ENCODE data around the gene GDPGP1. TPM values are rescaled to one million over a fixed set of nuclear protein-coding genes. Genes with fewer than 3 reads are reported as not detected.

GDPGP1 gene
- total and polyA plus RNA-seq, 2 experiments from 2014 or later, result 0.61 to 3.8 TPM

DNA sequence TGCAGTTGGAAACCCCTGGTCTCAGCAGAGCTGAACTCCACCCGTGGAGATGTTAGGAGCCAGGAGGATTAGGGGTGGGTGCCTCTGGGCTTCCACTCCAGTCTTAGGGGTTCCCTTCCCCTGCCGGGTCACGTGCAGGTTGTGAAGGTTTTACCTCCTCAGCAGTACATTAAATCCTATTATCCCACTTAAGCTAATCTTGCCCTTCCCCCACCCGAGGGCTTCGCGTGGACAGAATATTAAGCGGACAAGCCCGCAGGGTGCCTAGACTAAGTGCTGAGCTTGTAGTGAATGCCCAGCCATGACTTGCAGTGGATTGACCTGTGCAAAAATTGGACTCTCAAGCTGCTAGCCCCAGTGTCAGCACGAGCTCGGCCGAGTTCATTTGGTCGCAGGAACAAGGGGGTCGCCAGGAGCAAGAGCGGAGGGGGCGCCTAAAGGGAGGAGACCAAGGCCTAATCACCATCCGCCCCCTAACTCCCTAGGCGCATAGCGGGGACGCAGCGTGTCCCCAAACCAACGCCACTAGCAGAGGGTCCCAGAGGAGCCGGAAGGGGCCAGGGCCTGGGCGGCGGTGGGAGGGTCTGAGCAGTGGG lies 33.4 kb upstream of the GDPGP1 start (continued):
- TF ChIP-seq, protein P1, sequence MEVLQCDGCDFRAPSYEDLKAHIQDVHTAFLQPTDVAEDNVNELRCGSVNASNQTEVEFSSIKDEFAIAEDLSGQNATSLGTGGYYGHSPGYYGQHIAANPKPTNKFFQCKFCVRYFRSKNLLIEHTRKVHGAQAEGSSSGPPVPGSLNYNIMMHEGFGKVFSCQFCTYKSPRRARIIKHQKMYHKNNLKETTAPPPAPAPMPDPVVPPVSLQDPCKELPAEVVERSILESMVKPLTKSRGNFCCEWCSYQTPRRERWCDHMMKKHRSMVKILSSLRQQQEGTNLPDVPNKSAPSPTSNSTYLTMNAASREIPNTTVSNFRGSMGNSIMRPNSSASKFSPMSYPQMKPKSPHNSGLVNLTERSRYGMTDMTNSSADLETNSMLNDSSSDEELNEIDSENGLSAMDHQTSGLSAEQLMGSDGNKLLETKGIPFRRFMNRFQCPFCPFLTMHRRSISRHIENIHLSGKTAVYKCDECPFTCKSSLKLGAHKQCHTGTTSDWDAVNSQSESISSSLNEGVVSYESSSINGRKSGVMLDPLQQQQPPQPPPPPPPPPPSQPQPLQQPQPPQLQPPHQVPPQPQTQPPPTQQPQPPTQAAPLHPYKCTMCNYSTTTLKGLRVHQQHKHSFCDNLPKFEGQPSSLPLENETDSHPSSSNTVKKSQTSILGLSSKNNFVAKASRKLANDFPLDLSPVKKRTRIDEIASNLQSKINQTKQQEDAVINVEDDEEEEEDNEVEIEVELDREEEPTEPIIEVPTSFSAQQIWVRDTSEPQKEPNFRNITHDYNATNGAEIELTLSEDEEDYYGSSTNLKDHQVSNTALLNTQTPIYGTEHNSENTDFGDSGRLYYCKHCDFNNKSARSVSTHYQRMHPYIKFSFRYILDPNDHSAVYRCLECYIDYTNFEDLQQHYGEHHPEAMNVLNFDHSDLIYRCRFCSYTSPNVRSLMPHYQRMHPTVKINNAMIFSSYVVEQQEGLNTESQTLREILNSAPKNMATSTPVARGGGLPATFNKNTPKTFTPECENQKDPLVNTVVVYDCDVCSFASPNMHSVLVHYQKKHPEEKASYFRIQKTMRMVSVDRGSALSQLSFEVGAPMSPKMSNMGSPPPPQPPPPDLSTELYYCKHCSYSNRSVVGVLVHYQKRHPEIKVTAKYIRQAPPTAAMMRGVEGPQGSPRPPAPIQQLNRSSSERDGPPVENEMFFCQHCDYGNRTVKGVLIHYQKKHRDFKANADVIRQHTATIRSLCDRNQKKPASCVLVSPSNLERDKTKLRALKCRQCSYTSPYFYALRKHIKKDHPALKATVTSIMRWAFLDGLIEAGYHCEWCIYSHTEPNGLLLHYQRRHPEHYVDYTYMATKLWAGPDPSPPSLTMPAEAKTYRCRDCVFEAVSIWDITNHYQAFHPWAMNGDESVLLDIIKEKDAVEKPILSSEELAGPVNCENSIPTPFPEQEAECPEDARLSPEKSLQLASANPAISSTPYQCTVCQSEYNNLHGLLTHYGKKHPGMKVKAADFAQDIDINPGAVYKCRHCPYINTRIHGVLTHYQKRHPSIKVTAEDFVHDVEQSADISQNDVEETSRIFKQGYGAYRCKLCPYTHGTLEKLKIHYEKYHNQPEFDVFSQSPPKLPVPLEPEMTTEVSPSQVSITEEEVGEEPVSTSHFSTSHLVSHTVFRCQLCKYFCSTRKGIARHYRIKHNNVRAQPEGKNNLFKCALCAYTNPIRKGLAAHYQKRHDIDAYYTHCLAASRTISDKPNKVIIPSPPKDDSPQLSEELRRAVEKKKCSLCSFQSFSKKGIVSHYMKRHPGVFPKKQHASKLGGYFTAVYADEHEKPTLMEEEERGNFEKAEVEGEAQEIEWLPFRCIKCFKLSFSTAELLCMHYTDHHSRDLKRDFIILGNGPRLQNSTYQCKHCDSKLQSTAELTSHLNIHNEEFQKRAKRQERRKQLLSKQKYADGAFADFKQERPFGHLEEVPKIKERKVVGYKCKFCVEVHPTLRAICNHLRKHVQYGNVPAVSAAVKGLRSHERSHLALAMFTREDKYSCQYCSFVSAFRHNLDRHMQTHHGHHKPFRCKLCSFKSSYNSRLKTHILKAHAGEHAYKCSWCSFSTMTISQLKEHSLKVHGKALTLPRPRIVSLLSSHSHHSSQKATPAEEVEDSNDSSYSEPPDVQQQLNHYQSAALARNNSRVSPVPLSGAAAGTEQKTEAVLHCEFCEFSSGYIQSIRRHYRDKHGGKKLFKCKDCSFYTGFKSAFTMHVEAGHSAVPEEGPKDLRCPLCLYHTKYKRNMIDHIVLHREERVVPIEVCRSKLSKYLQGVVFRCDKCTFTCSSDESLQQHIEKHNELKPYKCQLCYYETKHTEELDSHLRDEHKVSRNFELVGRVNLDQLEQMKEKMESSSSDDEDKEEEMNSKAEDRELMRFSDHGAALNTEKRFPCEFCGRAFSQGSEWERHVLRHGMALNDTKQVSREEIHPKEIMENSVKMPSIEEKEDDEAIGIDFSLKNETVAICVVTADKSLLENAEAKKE (CRISPR knock-in tag; IDR thresholded peaks at IDR 0.05), result no peak
- TF ChIP-seq STAT1 (IDR thresholded peaks at IDR 0.05; ENCODE audit: unreplicated experiment) (no peak), ZNF114 (CRISPR knock-in tag; IDR thresholded peaks at IDR 0.05) (no peak), NANOG (IDR thresholded peaks at IDR 0.05; ENCODE audit: borderline replicate concordance) (no peak)
- TF ChIP-seq, protein P2, sequence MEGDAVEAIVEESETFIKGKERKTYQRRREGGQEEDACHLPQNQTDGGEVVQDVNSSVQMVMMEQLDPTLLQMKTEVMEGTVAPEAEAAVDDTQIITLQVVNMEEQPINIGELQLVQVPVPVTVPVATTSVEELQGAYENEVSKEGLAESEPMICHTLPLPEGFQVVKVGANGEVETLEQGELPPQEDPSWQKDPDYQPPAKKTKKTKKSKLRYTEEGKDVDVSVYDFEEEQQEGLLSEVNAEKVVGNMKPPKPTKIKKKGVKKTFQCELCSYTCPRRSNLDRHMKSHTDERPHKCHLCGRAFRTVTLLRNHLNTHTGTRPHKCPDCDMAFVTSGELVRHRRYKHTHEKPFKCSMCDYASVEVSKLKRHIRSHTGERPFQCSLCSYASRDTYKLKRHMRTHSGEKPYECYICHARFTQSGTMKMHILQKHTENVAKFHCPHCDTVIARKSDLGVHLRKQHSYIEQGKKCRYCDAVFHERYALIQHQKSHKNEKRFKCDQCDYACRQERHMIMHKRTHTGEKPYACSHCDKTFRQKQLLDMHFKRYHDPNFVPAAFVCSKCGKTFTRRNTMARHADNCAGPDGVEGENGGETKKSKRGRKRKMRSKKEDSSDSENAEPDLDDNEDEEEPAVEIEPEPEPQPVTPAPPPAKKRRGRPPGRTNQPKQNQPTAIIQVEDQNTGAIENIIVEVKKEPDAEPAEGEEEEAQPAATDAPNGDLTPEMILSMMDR (conservative IDR thresholded peaks at IDR 0.05; ENCODE audit: low read depth in 2 of 2), result no peak

- Histone ChIP-seq H3K79me2 (replicated peaks; ENCODE audit: insufficient read depth) (peaks cover 29% of the 10 kb centered on the region), H3K4me2 (peak within 1 kb of the TSS; percentile 99), H2AFZ (peak within 1 kb of the TSS; percentile 97), H3K36me3 (ENCODE audit: insufficient read depth) (no peaks in the 10 kb centered on the region), H3K4me1 (ENCODE audit: insufficient read depth) (peaks cover 14% of the 10 kb centered on the region), H3K27ac (ENCODE audit: low read depth) (peak within 1 kb of the TSS; percentile 74; the same call in 1 of the 2 replicates), H3F3A (replicated peaks; ENCODE audit: low read depth) (peaks cover 7% of the 10 kb centered on the region; the same call in 1 of the 2 replicates), H4K20me1 (replicated peaks; ENCODE audit: insufficient read depth) (peaks cover 12% of the 10 kb centered on the region), H3K27me3 (ENCODE audit: insufficient read depth) (no peaks in the 10 kb centered on the region), H3K4me3 (peak within 1 kb of the TSS; percentile 98), H3K9me2 (ENCODE audit: insufficient read depth) (no peaks in the 10 kb centered on the region)
- H3K4me1 Mint-ChIP-seq, result peaks cover 18% of the 10 kb centered on the region
- H3K27ac Mint-ChIP-seq, result peak within 1 kb of the TSS; percentile 83
- peaks cover 9% of the 10 kb centered on the region for H3K27me3 Mint-ChIP-seq (ENCODE audit: insufficient read depth, low read depth, poor library complexity)
- DNase-seq (ENCODE audit: low spot score) (peak; percentile 93), ATAC-seq (peak; percentile 88)
- no peaks in the 10 kb centered on the region for H3K9me3 Mint-ChIP-seq
- H3K4me3 Mint-ChIP-seq, result peak within 1 kb of the TSS; percentile 82
- TF ChIP-seq POLR2AphosphoS5 (IDR thresholded peaks at IDR 0.05; ENCODE audit: low read depth) (peak; percentile 66), EZH2phosphoT487 (IDR thresholded peaks at IDR 0.05; ENCODE audit: unreplicated experiment) (no peak)
- H3K36me3 Mint-ChIP-seq (ENCODE audit: low read depth), result peaks cover 4% of the 10 kb centered on the region; the same call in 1 of the 3 replicates
These were observed 32.7 kb upstream of the GDPGP1 start, which contains the start of gene SEMA4B for GRCh38 chr15:90201130-90201943. TSS of gene SEMA4B (plus strand) at chr15:90201330. CDS start at chr15:90201579, 249 bp downstream.
